Suprapubic skin (tissue), 4 donors: ENCODE measurements around the gene KCNT2. TPM values are rescaled to one million over a fixed set of nuclear protein-coding genes. Genes with fewer than 3 reads are reported as not detected.

ENCODE experiments used
- DNase-seq, 2 donors: peaks; one replicate each; pipeline ENCODE4 v3.0.0-alpha.2; 2019; ENCODE audit warnings: low spot score in 2 of 2
- H3K27ac ChIP-seq: fragments of 200-600 bp; sonication (generic); one replicate; pipeline ENCODE4 v1.5.1; 2019
- H3K27me3 ChIP-seq: fragments of 200-600 bp; sonication (generic); one replicate; pipeline ENCODE4 v1.5.1; 2019
- H3K36me3 ChIP-seq: fragments of 200-600 bp; sonication (generic); one replicate; pipeline ENCODE4 v1.5.1; 2019
- H3K4me1 ChIP-seq: fragments of 200-600 bp; sonication (generic); one replicate; pipeline ENCODE4 v1.5.1; 2019
- H3K4me3 ChIP-seq: fragments of 200-600 bp; sonication (generic); one replicate; pipeline ENCODE4 v1.5.1; 2019; ENCODE audit warnings: mild to moderate bottlenecking
- H3K9me3 ChIP-seq: fragments of 200-600 bp; sonication (generic); one replicate; pipeline ENCODE4 v1.5.1; 2019
- CTCF ChIP-seq, 2 donors: fragments of 200-600 bp in 1 of 2; fragments of 450-650 bp in 1 of 2; sonication (generic) in 1 of 2; IDR thresholded peaks; one replicate each; pipeline ENCODE4 v1.5.1; 2016 to 2019; ENCODE audit warnings: antibody characterized with exemption in 2 of 2, mild to moderate bottlenecking in 1 of 2, moderate library complexity in 1 of 2
- EP300 ChIP-seq: sonication (generic); formaldehyde crosslinking; IDR thresholded peaks from one replicate; pipeline ENCODE4 v1.6.1; 2017; ENCODE audit warnings: antibody characterized with exemption
- POLR2A ChIP-seq, 2 donors: fragments of 450-650 bp; IDR thresholded peaks; one replicate each; pipeline ENCODE4 v1.6.1; 2017; ENCODE audit warnings: antibody characterized with exemption in 2 of 2, mild to moderate bottlenecking in 2 of 2, moderate library complexity in 2 of 2
- POLR2AphosphoS5 ChIP-seq, 3 donors: sonication (generic); formaldehyde crosslinking; IDR thresholded peaks; one replicate each; pipeline ENCODE4 v1.6.1; 2017; ENCODE audit warnings: antibody characterized with exemption in 3 of 3
- WGBS: methylation state at CpG from one replicate; pipeline ENCODE4 v1.1.5; 2018; 5-methylcytosine and 5-hydroxymethylcytosine counted together
- total RNA-seq, 4 donors: library from RNA; depleted of rRNA; stranded (reverse); fragments of >200 nt; gene quantifications; one replicate each; pipeline ENCODE4 v1.1.0, GENCODE V29; 2016

Gene KCNT2
- total RNA-seq, 4 donors from 2014 or later = 0.34 to 2.5 (median 0.34) TPM

GRCh38 chr1:196209265-196209664 lies 399.0 kb downstream of the KCNT2 start:
- WGBS = 52% methylated on average over 3 of the region's 3 CpGs
- no peak overlapping the region for H3K4me3 ChIP-seq
- no peaks in the 10 kb centered on the region for H3K27me3 ChIP-seq
- peak overlapping the region; percentile 34 for H3K27ac ChIP-seq
- TF ChIP-seq POLR2AphosphoS5 (IDR thresholded peaks at IDR 0.05) (no peak), CTCF (IDR thresholded peaks at IDR 0.05) (no peak), POLR2A (IDR thresholded peaks at IDR 0.05) (no peak), EP300 (no peak)
- H3K4me1 ChIP-seq = no peaks in the 10 kb centered on the region
- H3K36me3 ChIP-seq = no peaks in the 10 kb centered on the region
- peaks cover 3% of the 10 kb centered on the region for H3K9me3 ChIP-seq
- DNase-seq = no peak

- TF ChIP-seq CTCF (IDR thresholded peaks at IDR 0.05) (no peak), POLR2AphosphoS5 (IDR thresholded peaks at IDR 0.05) (no peak), EP300 (no peak), POLR2A (IDR thresholded peaks at IDR 0.05) (no peak)
- 77% methylated on average over 3 of the region's 3 CpGs for WGBS
- no peak for DNase-seq
- no peaks in the 10 kb centered on the region for H3K27me3 ChIP-seq
- no peak overlapping the region for H3K27ac ChIP-seq
- H3K36me3 ChIP-seq = no peaks in the 10 kb centered on the region
- H3K4me1 ChIP-seq = no peaks in the 10 kb centered on the region
- H3K4me3 ChIP-seq = no peak overlapping the region
- H3K9me3 ChIP-seq = peaks cover 3% of the 10 kb centered on the region
These were observed 400.5 kb downstream of the KCNT2 start for GRCh38 chr1:196207612-196208217.

GRCh38 chr1:196205882-196206281 lies 402.4 kb downstream of the KCNT2 start:
- no peak overlapping the region for H3K27ac ChIP-seq
- H3K36me3 ChIP-seq = no peaks in the 10 kb centered on the region
- no peak for DNase-seq
- H3K4me3 ChIP-seq = no peak overlapping the region
- H3K9me3 ChIP-seq = peaks cover 3% of the 10 kb centered on the region
- WGBS = 92% methylated on average over 2 of the region's 2 CpGs
- TF ChIP-seq POLR2A (IDR thresholded peaks at IDR 0.05) (no peak), EP300 (no peak), POLR2AphosphoS5 (IDR thresholded peaks at IDR 0.05) (no peak), CTCF (IDR thresholded peaks at IDR 0.05) (no peak)
- H3K4me1 ChIP-seq = no peaks in the 10 kb centered on the region
- H3K27me3 ChIP-seq = no peaks in the 10 kb centered on the region

GRCh38 chr1:196196486-196196885 lies 411.8 kb downstream of the KCNT2 start:
- no peak overlapping the region for H3K4me3 ChIP-seq
- H3K4me1 ChIP-seq = no peaks in the 10 kb centered on the region
- H3K36me3 ChIP-seq = no peaks in the 10 kb centered on the region
- WGBS = 74% methylated on average over 1 of the region's 1 CpG
- TF ChIP-seq POLR2A (IDR thresholded peaks at IDR 0.05) (no peak), EP300 (no peak), CTCF (IDR thresholded peaks at IDR 0.05) (no peak), POLR2AphosphoS5 (IDR thresholded peaks at IDR 0.05) (no peak)
- no peak overlapping the region for H3K27ac ChIP-seq
- no peak for DNase-seq
- no peaks in the 10 kb centered on the region for H3K27me3 ChIP-seq
- H3K9me3 ChIP-seq = no peaks in the 10 kb centered on the region

- WGBS = 29% methylated on average over 3 of the region's 3 CpGs
- H3K27me3 ChIP-seq = no peaks in the 10 kb centered on the region
- no peaks in the 10 kb centered on the region for H3K9me3 ChIP-seq
- H3K36me3 ChIP-seq = no peaks in the 10 kb centered on the region
- TF ChIP-seq POLR2AphosphoS5 (IDR thresholded peaks at IDR 0.05) (no peak), CTCF (IDR thresholded peaks at IDR 0.05) (no peak), EP300 (no peak), POLR2A (IDR thresholded peaks at IDR 0.05) (no peak)
- no peak overlapping the region for H3K27ac ChIP-seq
- DNase-seq = no peak
- no peak overlapping the region for H3K4me3 ChIP-seq
- no peaks in the 10 kb centered on the region for H3K4me1 ChIP-seq
These were observed 414.2 kb downstream of the KCNT2 start for GRCh38 chr1:196193896-196194559.
